GM19239 (cell line): ENCODE measurements around the gene IL1RAPL2.

ENCODE experiments used
- DNase-seq: peaks from one replicate; pipeline ENCODE4 v3.0.0; 2011; ENCODE audit warnings: low spot score; ENCODE audit not compliant: insufficient read length
- FAIRE-seq: peaks from 2 replicates; lab custom pipeline; 2011; peaks lifted over from hg19 to GRCh38; lab: Jason Lieb, UNC

IL1RAPL2 gene

DNA sequence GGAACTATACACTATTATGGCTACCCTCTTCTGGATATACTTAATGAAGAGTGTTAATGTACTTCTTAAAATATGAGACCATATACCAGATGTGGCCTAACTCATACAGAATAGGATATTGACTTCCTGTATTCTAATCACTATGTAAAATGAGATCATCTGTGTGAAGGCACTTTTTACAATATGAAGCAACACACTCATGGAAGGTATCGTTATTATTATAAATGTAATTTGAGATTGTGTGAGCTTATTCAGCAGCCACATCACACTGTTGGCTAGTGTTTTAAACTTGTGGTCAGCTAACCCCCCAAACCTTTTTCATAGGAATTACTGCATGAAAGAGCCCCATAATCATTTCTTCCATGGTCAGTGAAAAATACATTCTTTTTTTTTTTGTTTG is 936.3 kb downstream of the IL1RAPL2 start:
- DNase-seq = no peak

DNA sequence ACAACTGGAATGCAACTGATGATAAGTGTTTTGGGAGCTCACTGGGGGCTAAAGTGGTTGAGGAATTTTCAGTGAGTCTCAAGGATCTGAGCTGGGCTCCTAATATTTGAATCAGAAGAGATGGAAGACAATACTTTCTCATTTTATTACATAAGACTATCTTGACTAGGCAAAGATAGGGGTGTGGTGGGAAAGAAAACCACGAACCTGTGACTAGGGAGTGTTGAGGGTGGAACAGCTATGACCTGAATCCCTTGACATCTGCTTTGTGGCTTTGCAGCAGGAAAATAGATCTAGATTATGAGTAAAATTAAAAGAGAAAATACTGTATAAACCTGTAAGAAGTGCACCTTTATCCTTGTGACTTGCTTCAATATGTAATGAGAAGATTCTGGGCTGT is 949.6 kb downstream of the IL1RAPL2 start:
- DNase-seq (no peak), FAIRE-seq (no peak)

More for the DNA sequence above, 936.3 kb downstream of the IL1RAPL2 start:
- FAIRE-seq = no peak

DNA sequence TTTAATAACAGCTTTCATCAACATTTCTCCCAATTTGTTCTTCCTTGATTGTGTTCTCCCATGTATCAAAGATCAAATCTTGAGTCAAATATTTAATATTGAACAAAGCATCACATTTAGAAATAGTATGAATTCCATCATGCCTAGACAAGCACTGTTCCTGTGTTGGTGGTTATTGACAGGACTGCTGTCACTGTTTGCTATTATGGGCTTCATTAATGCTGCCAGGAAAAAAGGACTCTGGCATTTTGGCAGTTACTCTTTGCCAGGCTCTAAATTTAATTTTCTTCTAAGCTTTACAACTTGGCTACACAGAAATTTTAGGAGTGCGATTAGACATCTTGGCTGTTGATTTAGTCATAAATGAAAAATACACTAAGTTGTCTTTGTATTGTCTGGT is 960.4 kb downstream of the IL1RAPL2 start:
- no peak for DNase-seq
- no peak for FAIRE-seq

DNA sequence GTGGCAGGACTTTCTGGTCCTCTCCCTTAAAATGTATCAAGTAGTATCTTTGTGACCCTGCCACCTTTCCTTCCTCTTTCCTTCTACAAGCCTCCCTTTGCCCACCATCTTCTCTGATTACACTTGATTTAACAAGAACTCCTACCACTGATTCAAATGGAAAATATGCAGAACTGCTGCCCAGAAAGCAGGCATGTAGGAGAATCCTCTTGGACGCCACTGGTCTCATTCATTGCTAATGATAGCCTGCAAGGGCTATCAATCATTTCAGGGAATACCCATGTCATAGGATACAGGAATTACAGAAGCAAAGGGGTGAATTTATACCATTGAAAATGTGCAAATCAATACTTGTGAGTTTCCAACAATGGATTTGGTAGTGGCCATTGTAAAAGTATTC is 961.8 kb downstream of the IL1RAPL2 start:
- no peak for FAIRE-seq
- no peak for DNase-seq

DNA sequence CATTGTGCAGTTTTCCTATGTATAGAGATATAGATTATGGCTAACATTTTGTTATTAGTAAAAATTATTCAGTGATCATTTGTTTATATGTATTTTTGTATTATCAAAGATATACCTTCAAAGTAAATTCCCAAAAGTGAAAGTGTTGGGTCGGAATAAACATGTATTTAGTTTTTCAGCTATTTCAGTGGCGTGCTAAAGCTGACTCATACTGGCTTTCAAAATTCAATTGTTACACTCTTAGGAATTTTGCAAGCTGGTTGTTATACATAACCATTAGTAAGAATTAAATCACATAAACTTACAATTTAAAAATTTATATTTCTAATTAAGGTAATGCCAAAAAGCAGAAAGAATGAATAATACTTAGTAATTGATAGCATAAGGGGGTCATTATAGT is 968.0 kb downstream of the IL1RAPL2 start:
- DNase-seq (no peak), FAIRE-seq (no peak)

DNA sequence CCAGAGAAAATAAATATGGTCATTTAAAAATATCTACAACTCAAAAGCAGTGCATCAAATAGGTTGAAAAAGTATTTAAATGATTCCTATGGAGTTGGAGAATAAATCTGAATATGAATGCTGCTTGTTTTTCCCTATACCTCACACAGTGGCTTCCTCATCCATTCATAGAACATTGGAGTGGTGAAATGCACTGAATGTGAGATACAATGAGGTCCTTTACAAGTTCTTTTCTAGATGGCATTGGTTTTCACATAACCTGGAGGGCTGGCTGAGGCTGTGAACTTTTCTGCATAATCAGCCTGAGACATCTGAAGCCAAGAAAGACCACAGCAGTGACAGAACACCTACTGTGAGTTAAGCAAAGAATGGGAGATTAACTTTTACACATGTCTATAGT is 977.3 kb downstream of the IL1RAPL2 start:
- FAIRE-seq (no peak), DNase-seq (no peak)

DNA sequence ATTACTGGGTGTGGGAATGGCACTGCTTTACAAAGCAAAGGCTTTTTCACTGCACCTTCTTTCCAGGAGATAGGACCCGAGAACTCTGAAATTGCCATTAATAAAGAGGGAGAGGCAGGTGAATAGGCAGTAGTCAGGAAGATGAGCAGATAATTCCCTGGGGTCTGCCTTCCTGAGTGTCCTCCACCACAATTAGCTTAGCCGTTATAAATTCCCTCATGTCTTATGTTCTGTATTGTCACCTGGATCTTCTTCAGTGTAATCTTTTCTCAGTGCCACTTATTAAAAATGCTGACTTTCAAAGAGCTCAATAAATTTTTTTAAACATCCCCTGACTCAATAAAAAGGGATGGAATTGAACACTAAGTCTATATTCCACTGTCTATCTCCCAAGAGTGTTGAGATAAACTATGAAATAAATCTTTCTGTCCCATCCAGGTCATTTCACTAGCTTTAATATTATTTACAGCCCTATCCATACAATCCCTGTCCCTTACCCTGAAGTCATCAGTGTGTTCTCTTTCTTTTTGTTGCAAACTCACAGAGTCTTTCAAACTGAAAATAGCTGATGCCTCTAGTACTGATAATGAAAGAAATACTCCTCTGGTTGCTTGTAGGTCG is 984.2 kb downstream of the IL1RAPL2 start:
- FAIRE-seq (no peak), DNase-seq (no peak)

DNA sequence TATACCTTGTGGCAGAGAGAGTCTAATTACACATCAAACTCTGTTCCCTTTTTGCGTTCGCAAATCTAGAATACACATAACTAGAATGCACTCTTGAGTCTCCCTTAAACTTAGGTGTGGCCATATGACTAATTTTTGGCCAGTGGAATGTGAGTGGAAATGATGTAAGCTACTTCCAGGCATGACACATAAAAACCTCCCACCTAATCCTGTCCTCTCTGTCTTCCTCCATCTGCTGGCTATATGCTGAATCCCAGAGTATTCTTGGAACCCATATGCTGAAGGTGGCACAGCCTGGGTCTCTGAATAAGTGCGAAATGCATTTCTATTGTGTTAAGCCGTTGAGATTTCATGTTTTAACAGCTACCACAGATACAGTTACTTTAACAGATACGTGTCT is 986.4 kb downstream of the IL1RAPL2 start:
- FAIRE-seq = no peak
- DNase-seq = no peak

DNA sequence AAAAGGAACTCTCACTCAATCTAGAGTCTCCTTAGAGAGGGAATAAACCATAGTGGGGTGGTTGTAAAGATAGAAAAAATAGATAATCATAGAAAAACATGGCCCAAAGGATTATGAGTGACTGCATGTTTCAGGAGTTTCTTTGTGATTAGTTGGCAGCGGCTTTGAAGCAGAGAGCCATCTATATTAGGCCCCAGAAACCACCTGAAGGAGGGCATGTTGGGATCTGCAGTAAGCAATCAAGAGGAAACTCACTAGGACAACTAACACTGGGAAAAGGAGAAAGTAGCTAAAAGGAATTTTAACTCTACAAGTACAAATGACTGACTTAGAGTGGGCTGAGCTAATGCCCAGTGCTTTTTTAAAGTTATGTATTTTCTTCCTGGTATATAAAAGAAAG is 987.1 kb downstream of the IL1RAPL2 start:
- FAIRE-seq (peak; percentile 53), DNase-seq (no peak)

DNA sequence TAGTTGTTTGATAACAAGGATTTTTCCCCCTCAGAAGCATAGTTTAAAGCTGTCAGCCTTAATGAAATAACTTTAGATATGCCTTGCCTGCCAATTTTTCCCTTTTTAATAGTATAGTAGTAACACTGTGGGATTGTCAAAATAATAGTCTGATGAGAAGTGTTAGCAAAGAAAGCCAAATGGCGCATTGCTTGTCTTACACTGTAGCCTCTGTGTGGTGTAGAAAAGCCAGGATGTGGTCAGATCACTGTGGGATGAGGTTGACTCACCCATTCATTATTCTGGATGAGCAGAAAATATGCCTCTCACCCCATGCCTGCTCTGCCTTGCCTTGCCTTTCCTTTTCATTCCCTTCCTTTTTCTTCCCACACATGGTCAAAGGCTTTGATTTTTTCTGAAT is 998.5 kb downstream of the IL1RAPL2 start:
- no peak for DNase-seq
- FAIRE-seq = no peak

DNA sequence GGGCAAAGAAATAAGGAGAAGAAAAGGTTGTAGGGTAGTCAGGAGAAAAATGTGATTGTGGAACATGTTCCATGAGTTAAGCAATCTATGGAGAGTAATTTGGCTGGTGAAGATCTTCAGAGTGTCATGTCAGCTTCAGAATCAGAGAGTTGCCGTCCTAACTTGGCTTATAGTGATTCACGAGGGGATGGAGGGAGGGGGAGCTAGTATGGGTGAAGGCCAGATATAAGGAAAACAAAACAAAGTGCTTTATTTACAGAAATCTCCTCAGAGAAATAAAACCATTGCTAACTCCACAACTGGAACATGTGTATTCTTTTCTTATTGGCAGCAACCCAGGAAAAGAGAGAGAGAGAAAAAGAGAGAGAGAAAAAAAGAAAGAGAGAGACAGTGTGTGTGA is 999.9 kb downstream of the IL1RAPL2 start:
- DNase-seq (no peak), FAIRE-seq (no peak)

DNA sequence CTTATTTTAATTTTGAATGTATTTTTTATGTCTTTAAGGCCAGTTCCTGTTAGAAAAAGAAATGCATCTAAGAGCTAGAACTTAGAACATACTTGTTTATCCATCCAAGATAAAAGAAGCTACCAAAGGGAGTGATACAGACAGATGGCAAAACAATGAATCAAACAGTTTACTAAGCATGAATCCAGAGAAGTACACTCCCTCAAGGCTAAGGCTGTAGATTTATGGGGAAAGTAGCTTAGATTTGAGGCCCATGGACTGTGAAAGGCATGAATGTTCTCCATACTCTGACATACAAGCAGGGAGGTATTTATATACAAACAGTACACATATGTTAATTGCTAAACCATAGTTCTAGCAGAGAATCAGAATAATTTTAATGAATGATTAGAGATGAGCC is 1001.1 kb downstream of the IL1RAPL2 start:
- DNase-seq (no peak), FAIRE-seq (no peak)

DNA sequence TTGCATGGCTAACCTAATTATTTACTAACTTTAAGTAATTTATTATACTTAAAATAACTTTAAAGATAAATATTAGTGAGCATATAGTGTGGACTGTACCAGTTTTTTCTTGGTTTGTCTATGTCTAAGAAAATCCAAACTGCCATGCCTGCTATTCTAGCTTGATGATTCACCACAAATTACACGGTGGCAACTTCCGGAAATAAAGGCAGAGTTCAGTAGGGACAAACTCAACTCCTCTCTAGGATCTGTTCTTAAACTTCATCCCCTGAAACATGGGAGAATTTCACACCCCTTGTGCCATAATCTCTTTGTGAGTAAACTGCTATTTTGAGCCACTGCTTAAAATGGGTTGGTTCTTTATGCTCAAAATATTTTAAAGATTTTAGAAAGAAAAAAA is 1042.7 kb downstream of the IL1RAPL2 start:
- DNase-seq (no peak), FAIRE-seq (no peak)

DNA sequence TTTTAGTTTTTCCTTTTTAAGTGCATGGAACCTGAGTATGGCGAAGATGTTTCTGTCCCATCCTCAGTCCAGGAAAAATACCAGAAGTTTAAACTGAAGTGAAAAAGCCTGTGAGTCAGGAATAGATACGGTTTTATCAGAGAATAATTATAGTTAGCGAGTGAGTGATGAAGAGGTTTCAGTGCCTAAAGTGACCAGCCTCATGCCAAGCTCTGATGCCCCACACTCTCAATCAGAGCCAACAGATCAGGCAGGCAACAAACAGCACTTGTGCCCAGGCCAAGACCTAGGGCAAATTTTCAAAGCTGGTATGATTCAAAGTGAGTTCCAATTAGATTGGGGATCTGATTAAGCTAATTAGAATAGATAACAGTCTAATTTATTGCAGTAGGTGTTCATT is 1043.5 kb downstream of the IL1RAPL2 start:
- FAIRE-seq = no peak

DNA sequence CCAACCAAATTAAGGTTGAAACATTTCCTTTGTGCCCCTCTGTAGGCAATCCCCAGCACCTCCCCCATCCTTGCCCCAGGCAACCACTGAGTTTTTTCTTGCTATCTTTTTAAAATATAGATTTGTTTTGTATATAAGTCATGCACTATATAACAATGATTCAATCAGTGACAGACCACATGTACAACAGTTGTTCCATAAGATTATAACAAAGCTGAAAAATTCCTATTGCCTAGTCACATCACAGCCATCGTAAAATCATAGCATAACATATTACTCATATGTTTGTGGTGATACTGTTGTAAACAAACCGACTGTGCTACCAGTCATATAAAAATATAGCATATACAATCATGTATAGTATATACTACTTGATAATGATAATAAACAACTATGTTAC is 1044.4 kb downstream of the IL1RAPL2 start:
- FAIRE-seq (no peak), DNase-seq (no peak)

More for the DNA sequence above, 1043.5 kb downstream of the IL1RAPL2 start:
- no peak for DNase-seq

DNA sequence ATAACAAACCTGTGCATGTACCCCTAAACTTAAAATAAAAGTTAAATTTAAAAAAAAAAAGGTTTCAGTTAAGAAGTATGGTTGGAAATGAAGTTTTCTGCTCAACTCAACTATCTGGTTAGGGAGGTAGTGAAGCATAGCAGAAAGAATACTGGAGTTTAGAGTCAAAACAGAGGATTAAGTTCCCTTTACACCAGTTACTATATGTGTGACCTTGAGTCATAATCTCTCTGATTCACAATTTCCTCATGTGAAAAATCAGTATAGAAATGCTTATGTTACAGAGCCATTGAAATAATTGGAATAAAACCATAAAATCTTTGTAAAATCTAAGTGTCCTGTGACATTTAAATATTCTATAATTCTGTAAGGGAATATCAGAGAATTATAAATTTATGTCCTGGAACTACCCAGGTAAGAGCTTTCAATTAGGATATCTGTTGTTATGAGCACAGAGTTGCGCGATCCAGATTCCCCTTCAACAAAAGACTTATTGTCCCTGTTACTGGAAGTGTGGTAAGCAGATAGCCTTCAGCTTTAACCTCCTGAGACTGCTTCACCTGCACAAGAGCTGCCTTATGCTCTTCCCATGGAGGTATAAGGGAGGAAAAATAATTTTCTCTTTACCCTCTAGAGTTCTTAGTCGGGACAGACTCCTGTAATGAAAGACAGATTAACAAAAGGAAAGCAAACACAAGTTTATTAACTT is 1052.5 kb downstream of the IL1RAPL2 start:
- FAIRE-seq = no peak
- DNase-seq = no peak

DNA sequence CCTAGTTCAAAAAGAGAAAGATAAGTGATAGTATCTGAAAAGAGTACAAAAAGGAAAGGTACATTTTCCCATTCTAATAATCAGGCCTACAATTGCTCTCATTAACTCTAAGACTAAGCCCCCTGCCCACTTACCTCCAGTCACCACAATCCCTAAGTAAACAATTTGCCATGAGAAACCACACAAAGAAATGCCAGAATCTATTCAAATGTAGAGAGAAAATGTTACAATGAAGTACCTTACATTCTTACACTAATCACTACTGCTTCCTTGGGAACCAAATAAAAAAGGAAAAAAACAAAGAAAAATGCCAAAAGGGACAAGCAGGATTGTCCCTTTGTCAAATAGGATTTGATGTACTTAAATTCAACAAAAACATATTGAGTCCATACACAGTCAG is 1068.2 kb downstream of the IL1RAPL2 start:
- no peak for FAIRE-seq
- DNase-seq = no peak

DNA sequence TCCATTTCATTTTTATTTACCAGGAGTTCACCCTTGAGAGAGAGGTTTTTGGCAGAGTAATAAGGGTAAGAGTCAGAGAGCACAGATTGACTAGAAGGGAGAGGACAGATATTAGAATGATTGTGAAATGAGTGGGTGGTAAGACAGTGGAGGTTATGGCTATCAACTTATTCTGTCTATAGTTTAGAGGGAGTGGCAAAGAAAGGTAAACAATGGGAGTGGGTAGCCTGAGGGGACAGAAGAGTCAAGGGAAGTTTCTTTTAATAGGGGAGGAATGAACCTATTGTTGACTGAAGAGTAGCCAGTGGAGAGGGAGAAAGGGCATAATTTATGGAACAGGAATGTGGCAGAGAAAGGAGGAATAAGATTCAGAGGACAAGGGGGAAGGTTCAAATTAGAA is 1069.8 kb downstream of the IL1RAPL2 start:
- FAIRE-seq (no peak), DNase-seq (no peak)

DNA sequence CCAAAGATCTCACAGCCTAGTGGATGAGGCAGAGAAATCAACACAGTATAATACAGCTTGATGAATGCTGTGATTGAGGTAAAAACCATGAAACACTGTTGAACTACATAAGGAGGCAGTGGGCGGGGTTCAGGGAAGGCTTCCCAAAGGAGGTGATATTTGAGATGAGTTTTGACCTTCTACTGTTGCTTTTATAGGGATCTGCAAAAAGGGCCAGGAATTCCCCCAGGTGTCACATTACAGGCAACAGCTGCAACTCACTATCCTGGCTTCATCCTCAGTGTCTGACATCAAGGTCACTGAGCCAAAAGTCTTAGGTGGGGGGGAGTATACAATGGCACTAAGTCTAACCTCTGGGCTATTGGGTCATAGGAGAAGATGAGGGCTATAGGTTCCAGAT is 1070.7 kb downstream of the IL1RAPL2 start:
- FAIRE-seq (no peak), DNase-seq (no peak)

DNA sequence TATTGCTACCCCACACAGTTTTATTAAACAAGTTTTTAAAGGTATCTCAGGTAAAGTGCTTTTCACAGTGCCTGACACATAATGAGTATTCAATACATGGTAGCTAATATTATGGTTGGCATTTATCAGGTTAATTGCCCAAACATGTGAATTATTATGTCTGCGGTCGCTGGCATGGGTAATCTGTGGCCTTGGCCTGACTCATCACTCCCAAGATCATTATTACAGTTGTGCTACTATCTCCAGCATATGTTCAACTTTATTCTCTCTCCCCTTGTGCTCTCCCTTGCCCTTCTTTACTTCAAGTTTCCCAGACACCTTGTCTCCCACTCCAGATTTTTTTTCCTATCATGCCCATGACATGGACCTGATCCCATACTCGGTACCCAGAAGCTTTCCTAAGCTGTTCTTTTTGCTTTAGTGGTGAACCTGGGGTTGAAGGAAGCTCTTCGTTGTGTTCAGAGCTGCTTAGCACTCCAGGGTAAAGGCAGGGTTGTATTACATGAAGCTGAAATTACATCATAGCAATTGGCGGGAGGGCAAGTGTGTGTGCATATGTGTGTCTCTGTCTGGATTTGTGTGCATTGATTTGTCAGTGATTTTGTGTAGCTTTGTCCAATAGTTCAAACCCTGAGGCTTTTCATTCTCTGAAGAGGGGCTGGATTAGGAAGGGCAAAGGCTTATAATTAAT is 1079.8 kb downstream of the IL1RAPL2 start:
- DNase-seq = no peak
- FAIRE-seq = no peak

DNA sequence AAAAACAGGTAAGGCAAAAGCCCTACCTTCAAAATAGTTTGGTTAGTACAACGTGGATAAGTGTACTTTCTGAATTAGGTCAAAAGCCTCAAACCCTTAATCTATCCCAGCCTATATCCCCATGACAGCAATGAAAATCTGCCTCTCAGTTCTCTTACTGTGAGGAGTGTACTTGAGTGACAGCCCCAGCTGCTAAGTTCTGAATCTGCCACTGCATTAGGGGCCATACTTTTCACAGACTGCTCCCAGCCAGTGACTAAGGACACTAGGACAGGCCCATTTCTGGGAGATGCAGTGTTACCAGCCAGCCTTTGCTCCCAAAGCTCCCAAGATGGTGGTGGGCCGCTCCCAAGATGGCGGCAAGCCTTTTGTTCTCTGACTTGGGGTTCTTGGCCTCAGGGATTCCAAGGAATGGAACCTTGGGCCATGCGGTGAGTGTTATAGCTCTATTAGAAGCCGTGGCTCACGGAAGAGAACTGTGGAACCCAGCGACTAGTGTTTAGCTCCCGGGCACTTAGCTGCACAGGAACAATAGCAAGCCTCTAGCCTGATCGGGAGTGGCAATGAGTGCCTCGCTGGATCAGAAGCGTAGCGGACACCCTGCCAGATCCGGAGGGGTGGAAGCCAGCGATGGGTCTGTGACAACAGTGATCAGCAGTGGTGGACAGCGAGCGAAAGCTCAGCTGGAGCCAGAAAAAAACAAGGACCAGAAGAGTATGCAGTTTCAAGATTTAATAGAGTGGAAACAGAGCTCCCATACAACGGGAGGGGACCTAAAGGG is 1080.8 kb downstream of the IL1RAPL2 start:
- DNase-seq (no peak), FAIRE-seq (no peak)
